ENCODE data around the gene HLTF.

GRCh38 chr3:149134575-149134974 is 48.2 kb upstream of the HLTF start:
- TF ChIP-seq CTCF (tag by site-specific recombination; IDR thresholded peaks at IDR 0.05) = no peak
- no peak for TF ChIP-seq ZNF785 (tag by site-specific recombination; IDR thresholded peaks at IDR 0.05)
- no peak for TF ChIP-seq ZNF645 (tag by site-specific recombination; IDR thresholded peaks at IDR 0.05)
- TF ChIP-seq ZNF677 (tag by site-specific recombination; IDR thresholded peaks at IDR 0.05) = no peak
- TF ChIP-seq, protein P1, sequence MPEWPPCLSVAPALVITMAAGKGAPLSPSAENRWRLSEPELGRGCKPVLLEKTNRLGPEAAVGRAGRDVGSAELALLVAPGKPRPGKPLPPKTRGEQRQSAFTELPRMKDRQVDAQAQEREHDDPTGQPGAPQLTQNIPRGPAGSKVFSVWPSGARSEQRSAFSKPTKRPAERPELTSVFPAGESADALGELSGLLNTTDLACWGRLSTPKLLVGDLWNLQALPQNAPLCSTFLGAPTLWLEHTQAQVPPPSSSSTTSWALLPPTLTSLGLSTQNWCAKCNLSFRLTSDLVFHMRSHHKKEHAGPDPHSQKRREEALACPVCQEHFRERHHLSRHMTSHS (tag by site-specific recombination; IDR thresholded peaks at IDR 0.05) = no peak
